Spleen (tissue), 11 donors: ENCODE data around the gene SPON1. TPM values are rescaled to one million over a fixed set of nuclear protein-coding genes. Genes with fewer than 3 reads are reported as not detected.

Source experiments
- DNase-seq: peaks from one replicate; pipeline ENCODE4 v3.0.0-alpha.2; 2020
- H3K27ac ChIP-seq, 8 donors: fragments of 200-600 bp; sonication (generic) in 7 of 8; 1 replicate in 4 of 8; 2 replicates in 4 of 8; pipeline versions ENCODE4 v1.5.0 to v1.8.0; 2016 to 2021; ENCODE audit warnings: inconsistent platforms in 4 of 8, mild to moderate bottlenecking in 4 of 8, moderate library complexity in 1 of 8
- H3K27me3 ChIP-seq, 7 donors: fragments of 200-600 bp; sonication (generic) in 6 of 7; replicated peaks in 1 of 7; 1 replicate in 4 of 7; 2 replicates in 3 of 7; pipeline versions ENCODE4 v1.5.0 to v1.8.0; 2016 to 2021; ENCODE audit warnings: inconsistent platforms in 3 of 7, mild to moderate bottlenecking in 1 of 7
- H3K36me3 ChIP-seq, 6 donors: fragments of 200-600 bp; sonication (generic) in 5 of 6; 1 replicate in 4 of 6; 2 replicates in 2 of 6; pipeline versions ENCODE4 v1.5.0 to v1.8.0; 2016 to 2021; ENCODE audit warnings: inconsistent platforms in 2 of 6
- H3K4me1 ChIP-seq, 6 donors: fragments of 200-600 bp; sonication (generic) in 5 of 6; 1 replicate in 3 of 6; 2 replicates in 3 of 6; pipeline versions ENCODE4 v1.5.0 to v1.8.0; 2016 to 2021; ENCODE audit warnings: inconsistent platforms in 3 of 6
- H3K4me3 ChIP-seq, 8 donors: fragments of 200-600 bp; sonication (generic) in 7 of 8; 1 replicate in 4 of 8; 2 replicates in 4 of 8; pipeline versions ENCODE4 v1.5.0 to v1.8.0; 2016 to 2021; ENCODE audit warnings: inconsistent platforms in 4 of 8, mild to moderate bottlenecking in 4 of 8, moderate library complexity in 2 of 8
- H3K9me3 ChIP-seq, 8 donors: fragments of 200-600 bp; sonication (generic) in 7 of 8; 1 replicate in 4 of 8; 2 replicates in 4 of 8; pipeline versions ENCODE4 v1.5.0 to v1.8.0; 2016 to 2021; ENCODE audit warnings: inconsistent platforms in 4 of 8
- POLR2A ChIP-seq, 3 donors: fragments of 450-650 bp; IDR thresholded peaks; one replicate each; pipeline ENCODE4 v1.5.1; 2017; ENCODE audit warnings: antibody characterized with exemption in 3 of 3, mild to moderate bottlenecking in 1 of 3
- POLR2AphosphoS5 ChIP-seq, 3 donors: sonication (generic); formaldehyde crosslinking; IDR thresholded peaks; one replicate each; pipeline ENCODE4 v1.5.1; 2017; ENCODE audit warnings: antibody characterized with exemption in 3 of 3
- WGBS, 5 donors: extraction: QIAGEN DNeasy Blood & Tissue Kit in 3 of 5; methylation state at CpG; one replicate each; pipeline versions ENCODE4 v1.1.5 to v1.1.7; 2013 to 2018; 5-methylcytosine and 5-hydroxymethylcytosine counted together
- intact Hi-C: fragments of 100-400 bp; cut with DNase I; formaldehyde crosslinking; loops from one replicate; pipeline ENCODE4 v1.15.0; 2023; ENCODE audit warnings: low total_unique reads
- polyA plus RNA-seq, 3 donors: library from polyadenylated mRNA; stranded (reverse); fragments of 200-250 nt; gene quantifications; one replicate each; pipeline ENCODE4 v1.2.1, GENCODE V29; 2013
- total RNA-seq, 7 donors: library from RNA; depleted of rRNA in 3 of 7; stranded (reverse); fragments of >200 nt in 3 of 7; fragmentation: NEBNext Ultra II Directional in 4 of 7; extraction: Animal tissue kit (Norgen Biotek cat#: 25700) in 4 of 7; gene quantifications; one replicate each; pipeline versions ENCODE4 v1.1.0 to v1.2.1, GENCODE V29; 2016 to 2021
- TF ChIP-seq, protein P1 (sequence below), 11 experiments: fragments of 200-600 bp in 7 of 11; fragments of 450-650 bp in 4 of 11; sonication (generic) in 4 of 11; IDR thresholded peaks in 8 of 11; conservative IDR thresholded peaks in 3 of 11; 1 replicate in 7 of 11; 2 replicates in 4 of 11; pipeline versions ENCODE4 v1.4.0 to v1.8.0; 2016 to 2021; ENCODE audit warnings: antibody characterized with exemption in 11 of 11, inconsistent platforms in 4 of 11, mild to moderate bottlenecking in 1 of 11
- donor health status: healthy with polysubstance abuse.
- donor health status: DM: no; HTN: no; CAD: no; lungs with moderate emphysema.
- donor health status: DM: no; HTN: no; CAD: no.
- donor health status: Bipolar disorder and iron deficiency.
- donor health status: healthy.
- donor health status: DM: no; HTN: no; CAD: no.
- donor health status: DM: yes; HTN: yes; CAD: no.

SPON1 gene
- total and polyA plus RNA-seq, 10 donors = 0.72 to 99.2 (median 10.1) TPM

DNA sequence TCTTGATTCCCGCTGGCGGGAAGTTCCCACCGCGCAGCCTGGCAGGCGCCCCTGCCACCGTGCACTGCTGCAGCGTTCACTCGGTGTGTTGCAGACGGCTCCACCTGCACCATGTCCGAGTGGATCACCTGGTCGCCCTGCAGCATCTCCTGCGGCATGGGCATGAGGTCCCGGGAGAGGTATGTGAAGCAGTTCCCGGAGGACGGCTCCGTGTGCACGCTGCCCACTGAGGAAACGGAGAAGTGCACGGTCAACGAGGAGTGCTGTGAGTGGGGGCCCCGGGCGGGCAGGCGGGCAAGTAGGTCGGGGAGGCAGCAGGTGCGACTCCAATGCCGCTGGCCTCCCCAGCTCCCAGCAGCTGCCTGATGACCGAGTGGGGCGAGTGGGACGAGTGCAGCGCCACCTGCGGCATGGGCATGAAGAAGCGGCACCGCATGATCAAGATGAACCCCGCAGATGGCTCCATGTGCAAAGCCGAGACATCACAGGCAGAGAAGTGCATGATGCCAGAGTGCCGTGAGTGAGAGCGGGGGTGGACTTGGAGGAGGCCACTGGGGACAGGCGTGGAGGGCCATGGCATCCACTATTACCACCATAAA lies 296.8 kb downstream of the SPON1 start:
- TF ChIP-seq, protein P1, sequence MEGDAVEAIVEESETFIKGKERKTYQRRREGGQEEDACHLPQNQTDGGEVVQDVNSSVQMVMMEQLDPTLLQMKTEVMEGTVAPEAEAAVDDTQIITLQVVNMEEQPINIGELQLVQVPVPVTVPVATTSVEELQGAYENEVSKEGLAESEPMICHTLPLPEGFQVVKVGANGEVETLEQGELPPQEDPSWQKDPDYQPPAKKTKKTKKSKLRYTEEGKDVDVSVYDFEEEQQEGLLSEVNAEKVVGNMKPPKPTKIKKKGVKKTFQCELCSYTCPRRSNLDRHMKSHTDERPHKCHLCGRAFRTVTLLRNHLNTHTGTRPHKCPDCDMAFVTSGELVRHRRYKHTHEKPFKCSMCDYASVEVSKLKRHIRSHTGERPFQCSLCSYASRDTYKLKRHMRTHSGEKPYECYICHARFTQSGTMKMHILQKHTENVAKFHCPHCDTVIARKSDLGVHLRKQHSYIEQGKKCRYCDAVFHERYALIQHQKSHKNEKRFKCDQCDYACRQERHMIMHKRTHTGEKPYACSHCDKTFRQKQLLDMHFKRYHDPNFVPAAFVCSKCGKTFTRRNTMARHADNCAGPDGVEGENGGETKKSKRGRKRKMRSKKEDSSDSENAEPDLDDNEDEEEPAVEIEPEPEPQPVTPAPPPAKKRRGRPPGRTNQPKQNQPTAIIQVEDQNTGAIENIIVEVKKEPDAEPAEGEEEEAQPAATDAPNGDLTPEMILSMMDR (IDR thresholded peaks at IDR 0.05 in 8 of 11, conservative IDR thresholded peaks at IDR 0.05 in 3 of 11) = no peak
- TF ChIP-seq POLR2AphosphoS5 (IDR thresholded peaks at IDR 0.05) = peak in 2 of 3 donors; percentile 54 to 77
- H3K4me3 ChIP-seq = no peak overlapping the region
- H3K27me3 ChIP-seq = peaks cover 0 to 24% (median 0%) of the 10 kb centered on the region in 7 donors
- H3K9me3 ChIP-seq = no peaks in the 10 kb centered on the region
- DNase-seq = no peak
- no peaks in the 10 kb centered on the region for H3K4me1 ChIP-seq
- no peak overlapping the region for H3K27ac ChIP-seq
- no peaks in the 10 kb centered on the region for H3K36me3 ChIP-seq
- WGBS, 5 donors = 60 to 86% (median 75%) methylated on average over 38 of the region's 38 CpGs
- intact Hi-C loops = no loop called here

DNA sequence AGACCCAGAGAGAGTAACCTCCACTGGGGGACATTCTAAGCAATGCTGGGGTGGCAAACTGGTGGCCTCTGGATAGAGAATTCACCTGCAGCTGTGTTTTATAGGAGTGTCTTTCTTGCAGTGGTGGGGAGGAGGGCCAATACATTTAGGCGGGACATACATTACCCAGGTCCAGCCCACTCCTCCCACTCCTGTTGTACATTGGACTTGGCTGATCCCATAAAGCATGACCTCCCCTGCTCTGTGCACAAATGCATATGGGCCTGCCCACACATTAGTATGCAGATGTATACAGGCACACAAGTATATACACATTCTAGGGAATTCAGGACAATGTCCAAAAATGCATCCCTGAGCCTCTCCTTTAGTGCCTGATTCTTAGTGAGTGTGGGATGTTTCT lies 297.4 kb downstream of the SPON1 start:
- Histone ChIP-seq H3K4me3 (no peak overlapping the region), H3K27me3 (peaks cover 0 to 24% (median 0%) of the 10 kb centered on the region in 7 donors), H3K36me3 (peaks cover 0 to 2% (median 0%) of the 10 kb centered on the region in 6 donors), H3K4me1 (no peaks in the 10 kb centered on the region), H3K27ac (no peak overlapping the region), H3K9me3 (no peaks in the 10 kb centered on the region)
- no peak for TF ChIP-seq POLR2AphosphoS5 (IDR thresholded peaks at IDR 0.05)
- TF ChIP-seq, protein P1 (IDR thresholded peaks at IDR 0.05 in 8 of 11, conservative IDR thresholded peaks at IDR 0.05 in 3 of 11) = no peak
- no peak for TF ChIP-seq POLR2A (IDR thresholded peaks at IDR 0.05)
- WGBS, 5 donors = 56 to 100% (median 93%) methylated on average over 1 of the region's 1 CpG
- intact Hi-C loops = no loop called here
- DNase-seq = no peak

DNA sequence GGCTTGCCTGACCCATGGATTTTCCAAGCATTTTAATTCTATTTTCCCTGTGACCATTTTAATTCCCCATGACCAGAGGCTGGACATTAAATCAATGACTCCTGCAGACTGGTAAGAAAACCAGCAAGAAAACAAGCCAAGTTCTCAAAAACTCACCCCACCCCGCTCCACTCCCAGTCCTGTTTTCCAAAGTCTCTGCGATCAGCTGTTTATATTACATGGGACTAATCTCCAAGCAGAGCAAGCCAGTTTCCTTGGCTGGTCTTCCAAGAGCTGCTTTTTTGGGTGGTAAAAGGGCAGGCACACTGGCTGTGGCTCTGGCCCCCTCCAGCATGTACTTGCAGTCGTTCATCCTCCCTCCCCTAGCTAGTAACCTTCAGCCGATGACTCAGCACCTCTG lies 298.5 kb downstream of the SPON1 start:
- intact Hi-C loops = no loop called here
- Histone ChIP-seq H3K9me3 (no peaks in the 10 kb centered on the region), H3K27ac (no peak overlapping the region), H3K4me3 (no peak overlapping the region), H3K36me3 (peaks cover 0 to 12% (median 0%) of the 10 kb centered on the region in 6 donors), H3K4me1 (no peaks in the 10 kb centered on the region), H3K27me3 (peaks cover 0 to 24% (median 0%) of the 10 kb centered on the region in 7 donors)
- 87 to 95% (median 88%) methylated on average over 4 of the region's 4 CpGs for WGBS, 5 donors
- TF ChIP-seq POLR2AphosphoS5 (IDR thresholded peaks at IDR 0.05) (no peak), POLR2A (IDR thresholded peaks at IDR 0.05) (no peak)
- TF ChIP-seq, protein P1 (IDR thresholded peaks at IDR 0.05 in 8 of 11, conservative IDR thresholded peaks at IDR 0.05 in 3 of 11) = no peak
- DNase-seq = no peak

DNA sequence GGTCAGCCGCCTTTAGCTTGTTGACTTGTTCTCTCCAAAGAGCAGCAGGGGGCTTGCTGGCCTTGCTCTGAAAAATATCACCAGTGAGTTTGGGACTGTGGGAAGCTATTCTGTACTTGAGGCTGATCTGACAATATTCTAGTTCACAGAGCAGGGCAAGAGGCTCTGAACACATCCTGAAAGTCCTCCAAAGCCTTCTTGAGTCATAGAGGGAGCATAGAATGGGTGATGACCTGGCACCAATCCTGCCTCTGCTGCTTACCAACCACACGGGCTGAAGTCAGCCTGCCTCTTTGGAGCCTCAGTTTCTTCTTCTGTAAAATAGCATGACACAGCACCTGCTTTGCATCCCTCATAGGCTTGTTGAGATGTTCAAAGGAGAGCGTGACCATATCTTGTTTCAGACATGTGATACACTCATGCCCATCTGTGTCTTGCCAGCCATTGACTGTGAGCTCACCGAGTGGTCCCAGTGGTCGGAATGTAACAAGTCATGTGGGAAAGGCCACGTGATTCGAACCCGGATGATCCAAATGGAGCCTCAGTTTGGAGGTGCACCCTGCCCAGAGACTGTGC lies 299.8 kb downstream of the SPON1 start:
- no peak for DNase-seq
- H3K36me3 ChIP-seq = peaks cover 0 to 12% (median 0%) of the 10 kb centered on the region in 6 donors
- intact Hi-C loops = no loop called here
- no peak overlapping the region for H3K4me3 ChIP-seq
- H3K9me3 ChIP-seq = no peaks in the 10 kb centered on the region
- H3K27ac ChIP-seq = no peak overlapping the region
- no peaks in the 10 kb centered on the region for H3K4me1 ChIP-seq
- H3K27me3 ChIP-seq = peaks cover 0 to 21% (median 0%) of the 10 kb centered on the region in 7 donors
- TF ChIP-seq POLR2A (IDR thresholded peaks at IDR 0.05) (no peak), POLR2AphosphoS5 (IDR thresholded peaks at IDR 0.05) (peak in 1 of 3 donors; percentile 14)
- TF ChIP-seq, protein P1 (IDR thresholded peaks at IDR 0.05 in 8 of 11, conservative IDR thresholded peaks at IDR 0.05 in 3 of 11) = no peak
- WGBS, 5 donors = 87 to 97% (median 91%) methylated on average over 8 of the region's 8 CpGs
